Hematopoietic multipotent progenitor cell (in vitro differentiated cells): ENCODE measurements around the gene IGSF6. TPM values are rescaled to one million over a fixed set of nuclear protein-coding genes. Genes with fewer than 3 reads are reported as not detected.
"Not testable (repeated sequence)": the region's sequence is repeated elsewhere in the genome, so short reads cannot be mapped to it uniquely, and the experiment has no call there.

Experiments
- DNase-seq, 3 donors: peaks; one replicate each; pipeline ENCODE4 v3.0.0-alpha.2; 2011 to 2015; ENCODE audit warnings: low read depth in 2 of 3, low spot score in 2 of 3
- total RNA-seq: library from RNA; depleted of rRNA; stranded (reverse); fragments of >200 nt; gene quantifications from one replicate; pipeline ENCODE4 v1.2.3, GENCODE V29; 2012

The IGSF6 gene
- total RNA-seq, 1 donor = 0.54 TPM

GRCh38 chr16:21654881-21655280 lies 2.5 kb upstream of the IGSF6 start:
- no peak for DNase-seq

DNA sequence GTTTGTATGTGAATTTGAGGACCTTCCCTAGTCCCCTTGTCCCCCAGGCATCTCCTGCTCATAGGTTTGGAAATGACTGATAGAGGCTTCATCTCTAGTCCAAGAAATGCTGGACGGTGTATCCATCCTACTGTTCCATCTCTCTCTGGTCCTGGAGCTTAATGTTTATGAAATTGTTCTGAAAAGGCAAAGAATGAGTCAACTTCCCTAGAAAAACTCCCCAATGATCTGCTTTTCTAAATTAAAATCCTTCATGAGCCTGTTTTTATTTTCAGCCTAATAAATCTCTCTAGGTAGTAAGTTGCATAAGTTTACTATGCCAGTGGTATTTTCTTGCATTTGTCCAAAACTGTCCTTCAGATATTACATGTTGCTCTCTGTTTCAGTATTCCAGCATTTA lies 2.1 kb upstream of the IGSF6 start:
- DNase-seq = no peak

DNA sequence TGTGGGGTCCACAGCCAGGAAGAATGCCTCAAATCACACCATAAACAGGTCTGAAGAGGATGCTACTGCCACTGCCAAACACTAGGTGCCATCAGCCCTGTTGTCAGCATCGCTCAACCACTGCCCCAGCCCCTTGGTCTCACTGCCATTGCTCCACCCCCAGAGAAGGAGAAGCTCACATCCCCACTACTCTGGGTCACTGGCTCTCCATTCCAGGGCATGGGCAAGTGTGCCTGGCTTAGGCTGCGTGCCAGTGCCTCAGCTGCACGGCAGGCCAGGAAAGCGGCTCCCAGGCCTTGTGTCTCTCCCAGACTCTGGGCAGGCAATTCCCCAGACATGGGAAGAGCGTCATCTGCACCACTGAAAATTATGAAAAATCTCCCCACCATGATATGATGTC lies 1.2 kb upstream of the IGSF6 start:
- DNase-seq = no peak

DNA sequence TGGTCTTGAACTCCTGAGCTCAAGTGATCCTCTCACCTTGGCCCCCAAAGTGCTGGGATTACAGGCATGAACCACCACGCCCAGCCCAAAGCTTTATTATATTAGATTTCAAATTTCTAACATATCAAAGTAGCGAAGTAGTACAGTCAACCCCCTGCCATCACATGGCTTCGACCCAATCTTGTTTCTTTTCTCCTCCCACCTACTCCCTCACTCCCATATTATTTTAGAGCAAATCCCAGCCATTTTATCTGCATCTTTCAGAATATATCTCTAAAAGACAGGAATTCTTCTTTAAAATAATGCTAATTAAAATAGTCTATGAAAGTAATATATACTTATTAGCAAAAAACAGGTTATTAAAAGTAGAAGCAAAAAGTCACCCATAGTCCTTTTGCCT lies 893 bp downstream of the IGSF6 start:
- DNase-seq = no peak

- DNase-seq = peak in 2 of 3 donors; percentile 49 to 66
Measured at GRCh38 chr16:21650521-21650920, 1.9 kb downstream of the IGSF6 start.

GRCh38 chr16:21649826-21650406 lies 2.5 kb downstream of the IGSF6 start:
- DNase-seq = not testable (repeated sequence)

- DNase-seq = no peak
Measured at GRCh38 chr16:21647562-21648164, 4.7 kb downstream of the IGSF6 start.

DNA sequence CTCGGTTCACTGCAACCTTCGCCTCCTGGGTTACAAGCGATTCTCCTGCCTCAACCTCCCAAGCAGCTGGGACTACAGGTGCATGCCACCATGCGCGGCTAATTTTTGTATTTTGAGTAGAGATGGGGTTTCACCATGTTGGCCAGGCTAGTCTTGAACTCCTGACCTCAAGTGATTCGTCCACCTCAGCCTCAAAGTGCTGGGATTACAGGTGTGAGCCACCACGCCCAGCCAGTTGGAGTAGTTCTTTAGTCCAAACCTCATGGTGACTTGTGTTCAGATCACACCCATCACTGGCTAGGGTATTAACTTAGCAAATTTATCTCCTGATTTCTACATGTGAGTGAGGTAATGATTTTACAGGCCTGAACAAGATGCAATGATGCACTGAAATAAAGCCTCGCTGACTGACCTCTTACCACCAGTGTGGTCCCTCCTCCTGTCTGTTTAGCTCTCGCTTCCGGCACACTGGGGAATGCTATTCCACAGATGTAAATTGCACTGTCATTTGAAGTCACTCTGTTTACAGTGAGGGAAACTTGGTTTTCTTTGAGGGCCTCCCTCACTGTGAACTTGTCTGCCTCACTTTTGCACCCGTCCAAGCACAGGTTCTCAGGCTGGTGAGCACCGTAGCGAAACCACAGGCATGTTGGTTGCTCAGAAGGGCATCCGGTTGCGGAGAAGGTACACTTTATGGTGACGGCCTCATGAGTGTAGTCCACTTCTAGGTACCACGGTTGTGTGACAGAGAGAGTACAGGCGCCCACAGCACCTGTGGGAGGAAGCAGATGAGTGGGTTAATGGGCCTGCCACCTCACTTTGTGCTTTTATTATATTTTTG lies 5.5 kb downstream of the IGSF6 start:
- DNase-seq = peak in 1 of 3 donors; percentile 43

GRCh38 chr16:21646091-21646490 lies 6.3 kb downstream of the IGSF6 start:
- no peak for DNase-seq

DNA sequence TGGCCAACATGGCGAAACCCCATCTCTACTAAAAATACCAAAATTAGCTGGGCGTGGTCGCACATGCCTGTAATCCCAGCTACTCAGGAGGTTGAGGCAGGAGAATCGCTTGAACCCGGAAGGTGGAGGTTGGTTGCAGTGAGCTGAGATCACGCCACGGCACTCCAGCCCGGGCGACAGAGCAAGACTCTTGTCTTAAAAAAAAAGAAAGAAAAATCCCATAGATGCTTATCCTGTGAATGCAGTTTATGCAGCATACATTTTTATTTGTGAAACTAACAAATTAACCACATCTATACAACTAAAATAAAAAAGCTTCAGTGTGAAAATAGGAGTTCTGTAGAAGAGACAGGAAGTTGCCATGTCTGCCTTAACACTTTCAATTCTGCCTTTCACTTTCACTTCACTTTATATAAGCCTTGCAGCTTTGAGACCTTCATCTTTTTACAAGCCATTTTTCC lies 7.1 kb downstream of the IGSF6 start:
- DNase-seq = peak in 2 of 3 donors; percentile 33 to 64

DNA sequence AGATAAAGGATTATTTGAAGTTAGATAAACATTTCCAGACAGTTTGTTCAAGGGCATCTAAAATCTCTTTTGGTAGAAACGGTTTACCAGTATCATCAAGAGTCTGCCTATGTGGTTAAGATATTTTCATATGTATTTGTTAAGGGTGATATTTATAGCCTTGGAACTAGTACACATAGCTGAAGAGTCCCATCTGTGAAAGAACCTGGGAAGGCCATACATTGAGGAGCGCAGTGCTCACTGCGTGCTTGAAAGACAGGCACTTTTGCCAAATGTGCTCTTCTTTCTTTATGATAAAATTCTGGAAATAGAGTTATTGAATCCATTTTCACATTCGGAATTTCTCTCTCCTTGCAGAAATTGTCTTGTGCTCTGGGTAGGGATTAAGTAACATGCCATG lies 7.7 kb downstream of the IGSF6 start:
- DNase-seq = no peak

DNA sequence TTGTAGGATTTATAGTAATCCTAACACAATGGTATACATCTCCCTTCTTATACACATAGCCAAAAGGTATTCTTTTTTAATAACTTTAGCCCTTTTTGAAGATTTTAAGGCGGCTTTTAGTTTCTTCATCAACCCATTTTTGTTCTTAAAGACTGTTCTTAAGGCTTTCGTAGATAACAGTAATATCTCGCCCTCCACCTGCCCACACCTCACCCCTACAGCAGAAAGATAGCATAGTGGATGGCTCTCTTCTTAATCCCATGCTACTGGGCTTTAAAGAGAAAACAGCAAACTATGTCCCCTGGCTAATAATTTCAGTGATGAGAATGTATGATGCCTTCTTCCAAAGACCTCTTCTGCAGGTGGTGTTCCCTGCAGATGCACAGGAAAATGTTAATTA lies 8.6 kb downstream of the IGSF6 start:
- DNase-seq = no peak

DNA sequence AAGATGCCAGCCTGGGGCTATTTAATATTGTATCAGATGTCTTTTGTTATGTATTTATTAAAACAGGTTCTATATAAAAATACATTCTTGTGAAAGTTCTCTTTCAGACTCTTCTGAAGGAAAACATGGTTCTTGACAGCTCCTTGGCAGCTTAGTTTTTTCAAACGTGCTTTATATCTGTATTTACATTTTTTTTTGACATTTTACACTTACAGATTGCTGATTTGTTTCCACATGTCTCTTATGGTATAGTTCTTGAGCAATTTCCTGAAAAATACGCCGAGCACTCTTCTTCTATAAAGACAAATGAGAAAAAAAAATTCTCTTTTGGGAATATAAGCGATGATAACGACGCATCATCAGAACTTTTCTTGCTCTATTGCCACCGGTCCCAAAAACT lies 9.5 kb downstream of the IGSF6 start:
- DNase-seq = no peak

DNA sequence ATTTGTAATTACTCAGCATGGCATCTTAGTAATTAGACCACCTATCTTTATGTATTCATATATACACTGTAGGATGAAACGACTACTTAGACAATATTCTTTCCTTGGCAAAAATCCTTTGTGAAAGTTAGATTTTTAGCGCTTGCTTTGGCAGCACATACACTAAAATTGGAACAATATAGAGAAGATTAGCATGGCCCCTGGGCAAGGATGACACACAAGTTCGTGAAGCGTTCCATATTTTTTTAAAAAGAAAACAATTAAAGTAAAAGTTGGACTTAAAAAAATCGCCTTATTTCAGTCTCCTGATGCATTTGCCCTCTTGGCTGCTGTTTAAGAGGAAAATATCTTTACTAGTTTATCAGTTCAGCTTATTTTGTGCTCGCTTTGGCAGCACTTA lies 10.5 kb downstream of the IGSF6 start:
- DNase-seq = no peak

- DNase-seq = no peak
Measured at GRCh38 chr16:21639493-21639892, 12.9 kb downstream of the IGSF6 start.

- no peak for DNase-seq
Measured at GRCh38 chr16:21638573-21638975, 13.8 kb downstream of the IGSF6 start.

- no peak for DNase-seq
Measured at GRCh38 chr16:21637032-21637968, 15.1 kb downstream of the IGSF6 start.

GRCh38 chr16:21635694-21636093 lies 16.7 kb downstream of the IGSF6 start:
- DNase-seq = not testable (repeated sequence)

DNA sequence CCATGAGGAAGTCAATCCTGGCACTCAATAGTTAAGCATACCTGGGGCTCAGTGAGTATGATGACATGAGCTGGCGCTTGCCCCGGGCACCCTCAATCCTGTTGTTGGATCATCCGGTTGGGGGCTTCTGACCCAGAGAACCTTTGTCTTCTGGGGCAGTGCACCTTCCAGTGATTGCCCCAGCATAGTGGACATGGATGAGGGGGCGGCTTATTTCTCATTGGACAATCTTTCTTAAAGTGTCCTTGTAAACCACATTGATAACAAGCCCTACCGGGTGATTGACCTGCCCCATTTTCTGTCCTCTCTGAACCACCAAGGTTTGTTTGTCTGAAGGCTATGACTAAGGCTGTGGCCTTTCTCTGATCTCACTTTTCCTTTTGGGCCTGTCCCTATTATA lies 18.2 kb downstream of the IGSF6 start:
- DNase-seq = no peak

- DNase-seq = not testable (repeated sequence)
Measured at GRCh38 chr16:21631951-21632575, 20.3 kb downstream of the IGSF6 start.
